Suprapubic skin (tissue), 4 donors: Measurements from ENCODE around the gene DENND2A.

Experiments used
- CTCF ChIP-seq, 2 donors: fragments of 200-600 bp in 1 of 2; fragments of 450-650 bp in 1 of 2; sonication (generic) in 1 of 2; IDR thresholded peaks; one replicate each; pipeline ENCODE4 v1.5.1; 2016 to 2019; ENCODE audit warnings: antibody characterized with exemption in 2 of 2, mild to moderate bottlenecking in 1 of 2, moderate library complexity in 1 of 2
- POLR2A ChIP-seq, 2 donors: fragments of 450-650 bp; IDR thresholded peaks; one replicate each; pipeline ENCODE4 v1.6.1; 2017; ENCODE audit warnings: antibody characterized with exemption in 2 of 2, mild to moderate bottlenecking in 2 of 2, moderate library complexity in 2 of 2
- POLR2AphosphoS5 ChIP-seq, 3 donors: sonication (generic); formaldehyde crosslinking; IDR thresholded peaks; one replicate each; pipeline ENCODE4 v1.6.1; 2017; ENCODE audit warnings: antibody characterized with exemption in 3 of 3

- TF ChIP-seq POLR2A (IDR thresholded peaks at IDR 0.05) (no peak), POLR2AphosphoS5 (IDR thresholded peaks at IDR 0.05) (no peak), CTCF (IDR thresholded peaks at IDR 0.05) (no peak)
These were observed 155.6 kb downstream of the DENND2A start for GRCh38 chr7:140484951-140485499.
